Activated naive CD8-positive, alpha-beta T cell treated with anti-CD3 and anti-CD28 coated beads, Interleukin-2, amount 50 U/mL, for 24 hours (primary cell): ENCODE data around the gene SAMSN1.

Source experiments
- ATAC-seq: fragments of 150-1000 bp; cut with Tn5 transposase; one replicate; pipeline ENCODE4 v1.10.0; 2021
- DNase-seq: peaks from one replicate; pipeline ENCODE4 v3.0.0; 2021
- H3K27ac Mint-ChIP-seq: one replicate; pipeline ENCODE4 v1.8.0; 2021; ENCODE audit warnings: mild to moderate bottlenecking, mixed read lengths
- H3K27me3 Mint-ChIP-seq: one replicate; pipeline ENCODE4 v1.8.0; 2021; ENCODE audit warnings: mixed read lengths
- H3K36me3 Mint-ChIP-seq: one replicate; pipeline ENCODE4 v1.8.0; 2021; ENCODE audit warnings: low read depth, mixed read lengths
- H3K4me1 Mint-ChIP-seq: one replicate; pipeline ENCODE4 v1.8.0; 2021; ENCODE audit warnings: mixed read lengths
- H3K4me3 Mint-ChIP-seq: one replicate; pipeline ENCODE4 v1.8.0; 2021; ENCODE audit warnings: mild to moderate bottlenecking, moderate library complexity, mixed read lengths
- H3K9me3 Mint-ChIP-seq: one replicate; pipeline ENCODE4 v1.8.0; 2021; ENCODE audit warnings: mixed read lengths

The SAMSN1 gene

GRCh38 chr21:14493731-14494130, 52.4 kb downstream of the SAMSN1 start:
- Mint-ChIP-seq H3K27ac (peak overlapping the region; percentile 14), H3K4me1 (peaks cover 21% of the 10 kb centered on the region), H3K36me3 (peaks cover 66% of the 10 kb centered on the region), H3K9me3 (peaks cover 12% of the 10 kb centered on the region), H3K4me3 (no peak overlapping the region), H3K27me3 (no peaks in the 10 kb centered on the region)
- ATAC-seq (no peak), DNase-seq (no peak)

- Mint-ChIP-seq H3K27ac (no peak overlapping the region), H3K9me3 (peaks cover 12% of the 10 kb centered on the region), H3K36me3 (peaks cover 59% of the 10 kb centered on the region), H3K4me1 (peaks cover 29% of the 10 kb centered on the region), H3K4me3 (no peak overlapping the region), H3K27me3 (no peaks in the 10 kb centered on the region)
- DNase-seq (no peak), ATAC-seq (no peak)
These were observed 53.2 kb downstream of the SAMSN1 start for GRCh38 chr21:14492931-14493330.

GRCh38 chr21:14491269-14491681, 54.8 kb downstream of the SAMSN1 start:
- H3K27ac Mint-ChIP-seq, result peak overlapping the region; percentile 29
- no peak overlapping the region for H3K4me3 Mint-ChIP-seq
- H3K4me1 Mint-ChIP-seq, result peaks cover 43% of the 10 kb centered on the region
- ATAC-seq (no peak), DNase-seq (no peak)
- peaks cover 56% of the 10 kb centered on the region for H3K36me3 Mint-ChIP-seq
- peaks cover 12% of the 10 kb centered on the region for H3K9me3 Mint-ChIP-seq
- H3K27me3 Mint-ChIP-seq, result no peaks in the 10 kb centered on the region

GRCh38 chr21:14488672-14489204, 57.4 kb downstream of the SAMSN1 start:
- H3K36me3 Mint-ChIP-seq, result peaks cover 53% of the 10 kb centered on the region
- H3K9me3 Mint-ChIP-seq, result peaks cover under 1% of the 10 kb centered on the region
- peaks cover 62% of the 10 kb centered on the region for H3K4me1 Mint-ChIP-seq
- H3K27me3 Mint-ChIP-seq, result no peaks in the 10 kb centered on the region
- ATAC-seq (no peak), DNase-seq (no peak)
- peak overlapping the region; percentile 95 for H3K27ac Mint-ChIP-seq
- H3K4me3 Mint-ChIP-seq, result no peak overlapping the region

GRCh38 chr21:14487490-14488432, 58.4 kb downstream of the SAMSN1 start:
- H3K27me3 Mint-ChIP-seq, result no peaks in the 10 kb centered on the region
- H3K36me3 Mint-ChIP-seq, result peaks cover 51% of the 10 kb centered on the region
- peak overlapping the region; percentile 95 for H3K27ac Mint-ChIP-seq
- no peak for DNase-seq
- H3K9me3 Mint-ChIP-seq, result peaks cover 6% of the 10 kb centered on the region
- peak; percentile 67 for ATAC-seq
- H3K4me1 Mint-ChIP-seq, result peaks cover 70% of the 10 kb centered on the region
- H3K4me3 Mint-ChIP-seq, result peak overlapping the region; percentile 48

- peaks cover 76% of the 10 kb centered on the region for H3K4me1 Mint-ChIP-seq
- H3K27me3 Mint-ChIP-seq, result no peaks in the 10 kb centered on the region
- peak overlapping the region; percentile 95 for H3K27ac Mint-ChIP-seq
- H3K9me3 Mint-ChIP-seq, result peaks cover 6% of the 10 kb centered on the region
- DNase-seq (no peak), ATAC-seq (no peak)
- peaks cover 54% of the 10 kb centered on the region for H3K36me3 Mint-ChIP-seq
- H3K4me3 Mint-ChIP-seq, result no peak overlapping the region
These were observed 59.2 kb downstream of the SAMSN1 start for GRCh38 chr21:14486869-14487268.

GRCh38 chr21:14484188-14485009, 61.7 kb downstream of the SAMSN1 start:
- H3K27me3 Mint-ChIP-seq, result no peaks in the 10 kb centered on the region

GRCh38 chr21:14483296-14483695, 62.8 kb downstream of the SAMSN1 start:
- Mint-ChIP-seq H3K36me3 (peaks cover 40% of the 10 kb centered on the region), H3K9me3 (peaks cover 6% of the 10 kb centered on the region), H3K4me1 (peaks cover 88% of the 10 kb centered on the region), H3K4me3 (no peak overlapping the region), H3K27ac (peak overlapping the region; percentile 99), H3K27me3 (no peaks in the 10 kb centered on the region)
- DNase-seq, result no peak
- ATAC-seq, result no peak

More at GRCh38 chr21:14484188-14485009, 61.7 kb downstream of the SAMSN1 start:
- H3K27ac Mint-ChIP-seq, result peak overlapping the region; percentile 99
- DNase-seq (no peak), ATAC-seq (no peak)
- peaks cover 44% of the 10 kb centered on the region for H3K36me3 Mint-ChIP-seq
- peaks cover 90% of the 10 kb centered on the region for H3K4me1 Mint-ChIP-seq
- H3K9me3 Mint-ChIP-seq, result peaks cover 6% of the 10 kb centered on the region
- no peak overlapping the region for H3K4me3 Mint-ChIP-seq

GRCh38 chr21:14482165-14482564, 64.0 kb downstream of the SAMSN1 start:
- ATAC-seq, result peak; percentile 82
- peak; percentile 16 for DNase-seq
- Mint-ChIP-seq H3K4me1 (peaks cover 83% of the 10 kb centered on the region), H3K27ac (peak overlapping the region; percentile 99), H3K27me3 (no peaks in the 10 kb centered on the region), H3K4me3 (peak overlapping the region; percentile 69), H3K9me3 (peaks cover 6% of the 10 kb centered on the region), H3K36me3 (peaks cover 35% of the 10 kb centered on the region)

- H3K27me3 Mint-ChIP-seq, result no peaks in the 10 kb centered on the region
- DNase-seq (no peak), ATAC-seq (peak; percentile 45)
- H3K27ac Mint-ChIP-seq, result peak overlapping the region; percentile 78
- peaks cover 24% of the 10 kb centered on the region for H3K36me3 Mint-ChIP-seq
- H3K9me3 Mint-ChIP-seq, result peaks cover 6% of the 10 kb centered on the region
- H3K4me3 Mint-ChIP-seq, result no peak overlapping the region
- H3K4me1 Mint-ChIP-seq, result peaks cover 80% of the 10 kb centered on the region
These were observed 65.6 kb downstream of the SAMSN1 start for GRCh38 chr21:14480411-14481031.

GRCh38 chr21:14479241-14479786, 66.8 kb downstream of the SAMSN1 start:
- peak overlapping the region; percentile 3 for H3K27ac Mint-ChIP-seq

GRCh38 chr21:14477841-14478240, 68.3 kb downstream of the SAMSN1 start:
- Mint-ChIP-seq H3K27me3 (no peaks in the 10 kb centered on the region), H3K27ac (peak overlapping the region; percentile 65)
- no peak for ATAC-seq

More at GRCh38 chr21:14479241-14479786, 66.8 kb downstream of the SAMSN1 start:
- peaks cover 6% of the 10 kb centered on the region for H3K9me3 Mint-ChIP-seq
- H3K4me1 Mint-ChIP-seq, result peaks cover 70% of the 10 kb centered on the region
- no peak overlapping the region for H3K4me3 Mint-ChIP-seq
- H3K27me3 Mint-ChIP-seq, result no peaks in the 10 kb centered on the region
- ATAC-seq (no peak), DNase-seq (no peak)
- H3K36me3 Mint-ChIP-seq, result peaks cover 13% of the 10 kb centered on the region

GRCh38 chr21:14477133-14477532, 69.0 kb downstream of the SAMSN1 start:
- H3K27ac Mint-ChIP-seq, result peak overlapping the region; percentile 65
- H3K36me3 Mint-ChIP-seq, result peaks cover 2% of the 10 kb centered on the region
- no peak for ATAC-seq

More at GRCh38 chr21:14477841-14478240, 68.3 kb downstream of the SAMSN1 start:
- no peaks in the 10 kb centered on the region for H3K9me3 Mint-ChIP-seq
- H3K36me3 Mint-ChIP-seq, result peaks cover 2% of the 10 kb centered on the region
- H3K4me3 Mint-ChIP-seq, result no peak overlapping the region
- DNase-seq, result no peak
- H3K4me1 Mint-ChIP-seq, result peaks cover 55% of the 10 kb centered on the region

GRCh38 chr21:14474995-14475394, 71.1 kb downstream of the SAMSN1 start:
- no peak overlapping the region for H3K27ac Mint-ChIP-seq
- ATAC-seq (no peak), DNase-seq (no peak)
- no peaks in the 10 kb centered on the region for H3K27me3 Mint-ChIP-seq
- H3K9me3 Mint-ChIP-seq, result no peaks in the 10 kb centered on the region
- H3K4me3 Mint-ChIP-seq, result no peak overlapping the region
- H3K4me1 Mint-ChIP-seq, result peaks cover 28% of the 10 kb centered on the region
- no peaks in the 10 kb centered on the region for H3K36me3 Mint-ChIP-seq

More at GRCh38 chr21:14477133-14477532, 69.0 kb downstream of the SAMSN1 start:
- Mint-ChIP-seq H3K9me3 (no peaks in the 10 kb centered on the region), H3K27me3 (no peaks in the 10 kb centered on the region), H3K4me1 (peaks cover 48% of the 10 kb centered on the region), H3K4me3 (no peak overlapping the region)
- DNase-seq, result no peak
